GM12878 (cell line): ENCODE measurements around the gene RINL. TPM values are rescaled to one million over a fixed set of nuclear protein-coding genes. Genes with fewer than 3 reads are reported as not detected.

ENCODE experiments used
- ATAC-seq: fragments of 200-7000 bp; cut with Tn5 transposase; 3 replicates; pipeline ENCODE4 v1.9.1; 2020; ENCODE audit warnings: mild to moderate bottlenecking, moderate library complexity
- BruUV-seq: library from RNA; stranded (reverse); fragments of 400-500 nt; replicated peaks from 2 replicates; lab custom pipeline; 2021; lab: Mats Ljungman, UMichigan
- CTCF ChIA-PET: fragments of 300-600 bp; sonication (Branson Sonifier 250); formaldehyde crosslinking; extraction: SDS; loops from one replicate; lab custom pipeline; 2021; ENCODE audit warnings: inconsistent platforms; lab: Yijun Ruan, JAX
- POLR2A ChIA-PET: fragments of 350-600 bp; formaldehyde crosslinking; extraction: SDS; loops from one replicate; lab custom pipeline; 2021; ENCODE audit warnings: inconsistent platforms; lab: Charles Lee
- RAD21 ChIA-PET: fragments of 300-600 bp; sonication (Branson Sonifier 250); formaldehyde crosslinking; loops from one replicate; lab custom pipeline; 2023; ENCODE audit warnings: antibody characterized with exemption; ENCODE audit not compliant: unreplicated experiment; lab: Charles Lee
- SMC1A ChIA-PET: fragments of 300-600 bp; sonication (Branson Sonifier 250); formaldehyde crosslinking; loops from one replicate; lab custom pipeline; 2023; ENCODE audit not compliant: unreplicated experiment, uncharacterized antibody; lab: Charles Lee
- DNase-seq: peaks from one replicate; pipeline ENCODE4 v3.0.0-alpha.2; 2011; ENCODE audit warnings: low read depth, low spot score
- FAIRE-seq: peaks from 3 replicates; lab custom pipeline; 2011; peaks lifted over from hg19 to GRCh38; lab: Jason Lieb, UNC
- H2AFZ ChIP-seq: 2 replicates; pipeline ENCODE4 v1.6.0; 2011; ENCODE audit warnings: low read depth, low read length, control low read depth; ENCODE audit not compliant: control insufficient read depth
- H3K27ac ChIP-seq: 2 replicates; pipeline ENCODE4 v1.5.1; 2011; ENCODE audit warnings: control low read depth; ENCODE audit not compliant: control insufficient read depth, insufficient read depth
- H3K27me3 ChIP-seq, 2 experiments: replicated peaks in 1 of 2; 2 replicates each; pipeline versions ENCODE4 v1.6.0 to v1.6.1; 2011; ENCODE audit warnings: low read length in 1 of 2; ENCODE audit not compliant: control insufficient read depth in 2 of 2, insufficient read depth in 2 of 2
- H3K36me3 ChIP-seq, 2 experiments: 2 replicates each; pipeline ENCODE4 v1.5.1; 2011; ENCODE audit warnings: low read length in 1 of 2; ENCODE audit not compliant: control insufficient read depth in 2 of 2, insufficient read depth in 2 of 2
- H3K4me1 ChIP-seq: 2 replicates; pipeline ENCODE4 v1.6.1; 2011; ENCODE audit warnings: mild to moderate bottlenecking, low read length, moderate library complexity, mixed read lengths; ENCODE audit not compliant: control insufficient read depth, insufficient read depth
- H3K4me2 ChIP-seq: 2 replicates; pipeline ENCODE4 v1.6.0; 2011; ENCODE audit warnings: control low read depth; ENCODE audit not compliant: control insufficient read depth, insufficient read depth
- H3K4me3 ChIP-seq: fragments of 200-600 bp; sonication (generic); 2 replicates; pipeline ENCODE4 v1.5.1; 2016
- H3K79me2 ChIP-seq: 2 replicates; pipeline ENCODE4 v1.6.0; 2011; ENCODE audit warnings: low read length; ENCODE audit not compliant: control insufficient read depth, insufficient read depth
- H3K9ac ChIP-seq: 2 replicates; pipeline ENCODE4 v1.8.0; 2011; ENCODE audit warnings: low read length, control low read depth, mixed read lengths; ENCODE audit not compliant: control insufficient read depth, insufficient read depth
- H3K9me3 ChIP-seq: replicated peaks from 3 replicates; pipeline ENCODE4 v1.5.1; 2011; ENCODE audit warnings: mild to moderate bottlenecking, low read length; ENCODE audit not compliant: control insufficient read depth, insufficient read depth
- H4K20me1 ChIP-seq: 2 replicates; pipeline ENCODE4 v1.6.0; 2011; ENCODE audit not compliant: control insufficient read depth, insufficient read depth
- EGR1 ChIP-seq, 2 experiments: IDR thresholded peaks; 1 replicate in 1 of 2; 2 replicates in 1 of 2; pipeline ENCODE4 v1.6.1; 2011 to 2012; ENCODE audit warnings: low read depth in 2 of 2, low read length in 2 of 2, borderline replicate concordance in 1 of 2, mild to moderate bottlenecking in 1 of 2, moderate library complexity in 1 of 2
- EP300 ChIP-seq, 2 experiments: fragments of 150-350 bp in 1 of 2; IDR thresholded peaks; 2 replicates each; pipeline ENCODE4 v1.6.1; 2011 to 2012; ENCODE audit warnings: low read depth in 2 of 2, low read length in 2 of 2, borderline replicate concordance in 1 of 2, improper control_type of control experiment in 1 of 2, inconsistent platforms in 1 of 2; ENCODE audit not compliant: control insufficient read depth in 1 of 2
- IRF4 ChIP-seq: IDR thresholded peaks from 2 replicates; pipeline ENCODE4 v1.6.1; 2011; ENCODE audit warnings: low read depth, low read length
- KLF5 ChIP-seq: fragments of 450-650 bp; IDR thresholded peaks from 2 replicates; pipeline ENCODE4 v1.6.1; 2014; ENCODE audit warnings: mild to moderate bottlenecking; ENCODE audit not compliant: partially characterized antibody
- RELA ChIP-seq: fragments of 450-650 bp; IDR thresholded peaks from 2 replicates; pipeline ENCODE4 v1.8.0; 2014; ENCODE audit warnings: borderline replicate concordance; ENCODE audit not compliant: partially characterized antibody
- YY1 ChIP-seq: IDR thresholded peaks from 2 replicates; pipeline ENCODE4 v1.6.1; 2011; ENCODE audit warnings: low read depth, mild to moderate bottlenecking, low read length
- WGBS: methylation state at CpG from one replicate; pipeline ENCODE4 v1.1.6; 2016; ENCODE audit warnings: low lambda C conversion rate; ENCODE audit not compliant: insufficient replicate concordance, insufficient coverage; ENCODE audit errors: missing lambda C conversion rate; 5-methylcytosine and 5-hydroxymethylcytosine counted together
- in situ Hi-C: fragments of 300-500 bp; cut with MboI; formaldehyde crosslinking; loops from 9 replicates; pipeline ENCODE4 v1.14.3; 2018; ENCODE audit warnings: mixed read lengths
- intact Hi-C: fragments of 100-400 bp; cut with micrococcal nuclease; formaldehyde crosslinking; loops from one replicate; pipeline ENCODE4 v1.14.2; 2022; ENCODE audit not compliant: unreplicated experiment
- polyA plus RNA-seq, 11 experiments: library from polyadenylated mRNA; depleted of rRNA in 4 of 11; unstranded in 6 of 11; stranded (reverse) in 5 of 11; fragments of >200 nt; fragmentation: Nextera tagmentation in 4 of 11; fragmentation: Illumina TruSeq in 1 of 11; extraction: Ambion mirVana in 4 of 11; extraction: Trizol in 1 of 11; gene quantifications; 1 replicate in 1 of 11; 2 replicates in 10 of 11; pipeline versions ENCODE4 v1.2.1 to v1.2.3, GENCODE V29; 2011 to 2016; ENCODE audit warnings: inconsistent platforms in 2 of 11, missing spikeins in 2 of 11, low read depth in 1 of 11
- total RNA-seq, 4 experiments: library from RNA; depleted of rRNA in 3 of 4; stranded (reverse); fragments of >200 nt in 3 of 4; fragmentation: Illumina TruSeq in 1 of 4; extraction: Trizol in 1 of 4; gene quantifications; 2 replicates each; pipeline versions ENCODE4 v1.2.1 to v1.2.3, GENCODE V29; 2013 to 2021
- TF ChIP-seq, protein P1 (sequence below): fragments of 450-650 bp; IDR thresholded peaks from 2 replicates; pipeline ENCODE4 v1.6.1; 2017; ENCODE audit warnings: low read depth, mild to moderate bottlenecking, moderate library complexity
- TF ChIP-seq, protein P2 (sequence below): IDR thresholded peaks from 2 replicates; pipeline ENCODE4 v1.6.1; 2012; ENCODE audit warnings: low read length, inconsistent platforms

Gene RINL
- total and polyA plus RNA-seq, 10 of the 15 experiments (the other 5 are each of a cell fraction or from before 2014, with no cell fraction given): 14.5 to 64.2 (median 47.6) TPM

DNA sequence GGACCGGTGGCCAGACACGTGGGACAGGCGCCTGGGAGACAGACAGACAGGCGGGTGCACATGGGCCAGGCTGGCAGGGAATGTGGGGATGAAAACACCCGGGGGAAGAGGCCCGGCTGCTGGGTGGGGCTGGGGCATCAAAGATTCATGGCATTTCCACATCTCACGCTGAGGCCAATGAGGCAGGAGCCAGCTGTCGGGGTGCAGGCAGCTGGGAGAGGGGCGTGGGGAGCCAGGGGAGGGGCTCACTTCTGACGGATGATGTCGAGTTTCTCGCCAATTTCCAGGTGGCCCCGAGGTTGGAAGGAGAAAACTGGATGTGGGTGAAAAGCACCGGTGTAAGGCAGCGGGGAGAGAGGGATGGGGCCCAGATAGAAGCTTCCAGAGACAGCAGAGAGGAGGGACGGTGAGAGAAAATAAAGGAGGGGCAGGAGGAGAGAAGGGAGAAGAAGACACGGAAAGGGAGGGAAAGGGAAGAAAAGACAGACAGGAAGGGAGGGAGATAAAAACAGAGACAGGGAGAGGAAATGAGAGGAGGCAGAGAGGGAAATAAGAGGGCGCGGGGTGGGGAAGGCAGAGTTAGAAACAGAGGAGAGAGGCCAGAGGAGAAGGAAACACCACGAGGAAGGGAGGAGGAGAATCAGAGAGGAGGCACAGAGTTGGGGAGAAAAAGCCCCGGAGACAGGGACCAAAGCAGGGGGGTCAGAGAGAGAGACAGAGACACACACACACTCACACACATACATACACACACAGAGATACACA lies 41.9 kb upstream of the RINL start:
- no peak overlapping the region for H3K9ac ChIP-seq

More for the DNA sequence above, 41.9 kb upstream of the RINL start:
- in situ Hi-C loops: no loop called here
- BruUV-seq: no TSS peak
- Histone ChIP-seq H4K20me1 (no peaks in the 10 kb centered on the region), H3K4me3 (no peak overlapping the region)
- TF ChIP-seq EGR1 (IDR thresholded peaks at IDR 0.05; ENCODE audit: borderline replicate concordance in 1 of 2, low read depth in 2 of 2, low read length in 2 of 2): no peak
- TF ChIP-seq YY1: no peak
- no peak for TF ChIP-seq IRF4
- TF ChIP-seq, protein P1, sequence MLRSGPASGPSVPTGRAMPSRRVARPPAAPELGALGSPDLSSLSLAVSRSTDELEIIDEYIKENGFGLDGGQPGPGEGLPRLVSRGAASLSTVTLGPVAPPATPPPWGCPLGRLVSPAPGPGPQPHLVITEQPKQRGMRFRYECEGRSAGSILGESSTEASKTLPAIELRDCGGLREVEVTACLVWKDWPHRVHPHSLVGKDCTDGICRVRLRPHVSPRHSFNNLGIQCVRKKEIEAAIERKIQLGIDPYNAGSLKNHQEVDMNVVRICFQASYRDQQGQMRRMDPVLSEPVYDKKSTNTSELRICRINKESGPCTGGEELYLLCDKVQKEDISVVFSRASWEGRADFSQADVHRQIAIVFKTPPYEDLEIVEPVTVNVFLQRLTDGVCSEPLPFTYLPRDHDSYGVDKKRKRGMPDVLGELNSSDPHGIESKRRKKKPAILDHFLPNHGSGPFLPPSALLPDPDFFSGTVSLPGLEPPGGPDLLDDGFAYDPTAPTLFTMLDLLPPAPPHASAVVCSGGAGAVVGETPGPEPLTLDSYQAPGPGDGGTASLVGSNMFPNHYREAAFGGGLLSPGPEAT: no peak
- TF ChIP-seq, protein P2, sequence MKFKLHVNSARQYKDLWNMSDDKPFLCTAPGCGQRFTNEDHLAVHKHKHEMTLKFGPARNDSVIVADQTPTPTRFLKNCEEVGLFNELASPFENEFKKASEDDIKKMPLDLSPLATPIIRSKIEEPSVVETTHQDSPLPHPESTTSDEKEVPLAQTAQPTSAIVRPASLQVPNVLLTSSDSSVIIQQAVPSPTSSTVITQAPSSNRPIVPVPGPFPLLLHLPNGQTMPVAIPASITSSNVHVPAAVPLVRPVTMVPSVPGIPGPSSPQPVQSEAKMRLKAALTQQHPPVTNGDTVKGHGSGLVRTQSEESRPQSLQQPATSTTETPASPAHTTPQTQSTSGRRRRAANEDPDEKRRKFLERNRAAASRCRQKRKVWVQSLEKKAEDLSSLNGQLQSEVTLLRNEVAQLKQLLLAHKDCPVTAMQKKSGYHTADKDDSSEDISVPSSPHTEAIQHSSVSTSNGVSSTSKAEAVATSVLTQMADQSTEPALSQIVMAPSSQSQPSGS: no peak
- TF ChIP-seq RELA: no peak
- no peak for TF ChIP-seq KLF5
- TF ChIP-seq EP300 (IDR thresholded peaks at IDR 0.05; ENCODE audit: borderline replicate concordance in 1 of 2, control insufficient read depth in 1 of 2, low read depth in 2 of 2, low read length in 2 of 2): no peak
- TF ChIP-seq, all 136 proteins: peak for 0
- Histone ChIP-seq H3K9me3 (no peaks in the 10 kb centered on the region), H3K36me3 (peaks cover 0 to 14% of the 10 kb centered on the region in 2 experiments; a peak in 2 of 4 replicates), H3K27me3 (no peaks in the 10 kb centered on the region), H3K79me2 (no peaks in the 10 kb centered on the region), H2AFZ (no peak overlapping the region), H3K4me2 (no peak overlapping the region), H3K4me1 (no peaks in the 10 kb centered on the region), H3K27ac (no peak overlapping the region)
- FAIRE-seq (no peak), DNase-seq (no peak), ATAC-seq (no peak)
- RAD21 ChIA-PET: no interaction called here
- intact Hi-C loops: no loop called here
- POLR2A ChIA-PET: interaction anchor here (0.7 kb wide), 1 partner anchor 36 kb away, joined by 3 read pairs; no protein-coding TSS in a partner anchor
- CTCF ChIA-PET: interaction anchor here (2.3 kb wide), 1 partner anchor 10 kb away, joined by 14 read pairs; the partner anchor contains the start of genes MRPS12 and SARS2
- 77% methylated on average over 20 of the region's 21 CpGs for WGBS
- SMC1A ChIA-PET: no interaction called here
